ENCODE data around the gene MICAL3.

DNA sequence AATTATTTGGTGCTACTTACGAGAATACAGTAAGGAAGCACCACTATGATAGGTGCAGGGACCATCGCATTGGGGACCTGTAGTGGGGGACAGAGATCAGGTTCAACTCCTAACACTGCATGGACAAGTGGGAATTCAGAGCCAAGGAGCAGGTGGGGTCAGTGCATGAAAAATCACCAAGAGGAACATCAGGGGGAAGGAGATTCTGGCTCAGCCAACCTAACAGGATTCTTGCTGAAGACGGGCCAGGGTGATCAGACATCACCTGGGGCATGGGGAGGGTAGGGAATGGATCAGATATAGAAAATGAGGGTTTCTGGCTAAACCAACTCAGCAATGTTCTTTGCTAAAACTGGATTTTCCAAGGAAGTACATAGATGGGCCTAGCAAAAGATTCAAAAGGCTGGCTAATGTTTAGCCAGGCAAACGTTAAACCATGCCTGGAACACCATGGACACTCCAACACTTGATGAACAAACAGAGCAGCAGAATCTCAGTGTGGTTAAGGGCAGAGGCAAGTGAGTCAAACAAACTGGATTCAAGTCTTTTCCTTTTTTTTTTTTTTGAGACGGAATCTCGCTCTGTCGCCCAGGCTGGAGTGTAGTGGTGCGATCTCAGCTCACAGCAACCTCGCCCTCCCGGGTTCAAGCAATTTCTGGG, 70.0 kb downstream of the MICAL3 start:
- no peak for TF ChIP-seq MAX (IDR thresholded peaks at IDR 0.05)
- no peak for TF ChIP-seq BHLHE40 (IDR thresholded peaks at IDR 0.05; ENCODE audit: low read depth, low read length)
- no peak for TF ChIP-seq CBX2 (IDR thresholded peaks at IDR 0.05; ENCODE audit: borderline replicate concordance, low read depth)
- TF ChIP-seq CTCF (IDR thresholded peaks at IDR 0.05) = no peak
- TF ChIP-seq EP300 (IDR thresholded peaks at IDR 0.05) = no peak
- TF ChIP-seq POLR2AphosphoS2 (conservative IDR thresholded peaks at IDR 0.05; ENCODE audit: low read length) = no peak
